VCaP (cell line): ENCODE results near the gene CNPY4.
A peak's percentile ranks its signal among the peaks of the same experiment; 100 is the strongest.

ENCODE experiments used
- H3K27ac ChIP-seq: fragments of 450-650 bp; 2 replicates; pipeline ENCODE4 v1.5.1; 2017
- CTCF ChIP-seq: fragments of 450-650 bp; conservative IDR thresholded peaks from 2 replicates; pipeline ENCODE4 v1.5.1; 2017; ENCODE audit warnings: mild to moderate bottlenecking, moderate library complexity

CNPY4 gene

GRCh38 chr7:100093925-100094486 is 25.4 kb upstream of the CNPY4 start:
- TF ChIP-seq CTCF = no peak
- H3K27ac ChIP-seq = peak overlapping the region; percentile 15

GRCh38 chr7:100095289-100095688 is 24.1 kb upstream of the CNPY4 start:
- no peak overlapping the region for H3K27ac ChIP-seq
- TF ChIP-seq CTCF = no peak

- 0 out of 2 replicates have a peak overlapping the region, but pooled peaks have one; percentile 92 for H3K27ac ChIP-seq
- no peak for TF ChIP-seq CTCF
These were observed 23.7 kb upstream of the CNPY4 start for GRCh38 chr7:100095704-100096103.

- TF ChIP-seq CTCF = no peak
- H3K27ac ChIP-seq = peak overlapping the region; percentile 92
These were observed 20.5 kb upstream of the CNPY4 start for GRCh38 chr7:100098913-100099312.

- no peak for TF ChIP-seq CTCF
- H3K27ac ChIP-seq = peak overlapping the region; percentile 92
These were observed 20.0 kb upstream of the CNPY4 start for GRCh38 chr7:100099452-100099851.

GRCh38 chr7:100100420-100101015 is 18.9 kb upstream of the CNPY4 start:
- H3K27ac ChIP-seq = peak overlapping the region; percentile 92
- TF ChIP-seq CTCF = no peak

GRCh38 chr7:100101016-100101862 is 18.2 kb upstream of the CNPY4 start, which contains the start of the genes AP4M1 and MCM7:
AP4M1 (plus strand) TSS chr7:100101643; CDS start chr7:100101715, 72 bp downstream.
MCM7 (minus strand) TSS chr7:100101397; CDS start chr7:100101294, 103 bp downstream.
- TF ChIP-seq CTCF = no peak
- H3K27ac ChIP-seq = peak within 1 kb of the TSS; percentile 92
